KBM-7 (cell line): ENCODE data around the gene FGGY.

Experiments used
- DNase-seq: peaks from one replicate; pipeline ENCODE4 v3.0.0-alpha.2; 2015
- in situ Hi-C: fragments of 300-500 bp; cut with MboI; formaldehyde crosslinking; loops from 2 replicates; pipeline ENCODE4 v1.14.3; 2020; ENCODE audit warnings: low sequenced_read_pairs, low pct_unique_long_range_greater_than_20kb, mixed read lengths

FGGY gene

DNA sequence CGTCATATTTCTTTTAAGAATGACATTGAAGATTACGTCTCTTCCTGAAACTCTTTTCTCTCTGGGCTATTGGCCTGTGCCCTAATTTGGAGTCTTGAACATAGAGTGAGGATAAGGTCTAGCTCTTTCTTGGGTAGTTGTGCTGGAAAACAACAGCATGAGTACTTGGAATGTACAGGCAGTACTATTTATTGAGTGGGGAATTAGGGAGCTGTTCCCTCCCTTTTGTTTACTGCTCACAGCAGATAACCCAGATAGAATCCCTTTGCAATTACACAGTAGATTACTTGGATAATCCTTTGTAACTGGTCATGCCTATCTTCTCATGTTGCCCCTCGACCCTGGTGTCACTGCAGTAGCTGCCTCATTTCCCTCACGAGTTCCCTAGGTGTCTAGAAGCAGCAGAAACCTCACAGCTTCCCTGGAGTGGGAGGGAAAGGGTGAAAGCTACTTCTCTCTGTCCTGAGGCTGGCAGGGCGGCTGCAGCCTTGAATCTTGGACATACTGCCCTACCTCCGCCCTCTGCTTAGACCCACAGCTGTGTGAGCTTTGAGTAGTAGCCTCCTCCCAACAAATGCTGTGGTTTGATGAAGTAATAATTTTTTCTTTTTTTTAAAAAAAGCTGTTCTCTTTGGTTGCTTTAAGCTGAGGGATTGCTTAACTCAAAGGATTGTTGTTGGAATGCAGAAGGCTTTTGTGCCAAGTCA is 70.6 kb downstream of the FGGY start:
- no peak for DNase-seq
- in situ Hi-C loops = no loop called here

- DNase-seq = no peak
- in situ Hi-C loops = no loop called here
These were observed 71.2 kb downstream of the FGGY start for GRCh38 chr1:59368008-59368670.

- in situ Hi-C loops = no loop called here
- DNase-seq = no peak
These were observed 78.7 kb downstream of the FGGY start for GRCh38 chr1:59375321-59376220.

GRCh38 chr1:59377350-59377904 is 80.5 kb downstream of the FGGY start:
- in situ Hi-C loops = no loop called here
- no peak for DNase-seq

- DNase-seq = no peak
- in situ Hi-C loops = no loop called here
These were observed 81.9 kb downstream of the FGGY start for GRCh38 chr1:59378621-59379370.

GRCh38 chr1:59379371-59379728 is 82.5 kb downstream of the FGGY start:
- in situ Hi-C loops = no loop called here
- no peak for DNase-seq

DNA sequence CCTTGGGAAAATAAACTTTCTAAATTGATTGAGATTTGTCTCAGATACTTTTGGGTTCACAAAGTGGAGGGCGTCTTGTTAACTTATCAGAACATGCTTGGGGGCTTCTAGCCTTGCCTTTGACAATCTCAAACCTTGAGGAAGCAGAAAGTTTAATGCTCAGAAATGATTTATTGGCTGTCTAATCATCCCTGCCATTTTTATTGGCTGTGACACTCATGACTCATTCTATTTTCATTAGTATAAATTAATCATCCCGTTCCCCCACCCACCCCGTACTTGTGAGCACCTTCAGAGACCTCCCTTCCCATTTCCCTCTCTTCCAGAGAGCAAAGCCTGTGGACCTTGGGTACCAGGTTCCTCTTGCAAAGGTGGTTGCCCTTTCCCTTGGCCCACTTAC is 87.1 kb downstream of the FGGY start:
- in situ Hi-C loops = no loop called here
- no peak for DNase-seq

- peak; percentile 26 for DNase-seq
- in situ Hi-C loops = no loop called here
These were observed 87.5 kb downstream of the FGGY start for GRCh38 chr1:59384443-59384842.

DNA sequence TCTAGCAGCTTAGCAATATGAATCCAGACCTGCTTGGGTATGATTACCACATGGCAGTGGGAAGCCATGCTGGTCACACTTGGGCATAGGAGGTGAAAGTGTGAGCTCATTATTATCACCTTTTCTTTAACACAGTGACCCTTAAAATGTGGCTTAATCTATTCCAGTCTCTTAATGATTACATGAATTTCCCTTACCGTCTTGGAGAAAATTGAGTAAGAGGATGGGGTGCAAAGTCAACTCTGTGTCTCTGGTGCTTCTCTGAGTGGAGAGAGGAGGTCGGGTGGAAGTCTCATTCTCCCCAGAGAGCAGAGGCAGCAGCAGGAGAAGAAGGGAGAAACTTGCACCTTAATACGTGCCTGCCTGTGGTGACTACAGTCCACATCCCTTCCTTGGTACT is 91.3 kb downstream of the FGGY start:
- in situ Hi-C loops = no loop called here
- DNase-seq = no peak

DNA sequence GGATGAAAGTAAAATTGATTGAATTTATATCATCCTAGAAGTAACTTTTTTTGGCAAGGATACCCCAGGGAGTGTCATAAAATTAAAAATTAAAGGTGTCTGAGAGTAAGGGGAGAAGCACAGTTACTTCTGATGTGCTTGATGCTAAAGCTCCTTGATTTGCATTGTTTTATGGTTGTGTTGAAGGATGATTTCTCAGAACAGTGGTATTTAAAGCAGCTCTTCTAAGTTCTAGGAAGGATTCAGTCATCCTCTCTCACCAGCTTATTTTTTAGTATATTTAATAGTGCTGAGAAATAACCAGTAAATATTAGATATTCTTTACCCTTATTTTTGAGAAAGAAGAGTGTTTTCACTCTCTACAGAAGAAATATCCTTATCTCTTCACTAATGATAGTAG is 93.0 kb downstream of the FGGY start:
- in situ Hi-C loops = no loop called here
- DNase-seq = no peak

GRCh38 chr1:59390307-59390706 is 93.4 kb downstream of the FGGY start:
- DNase-seq = no peak
- in situ Hi-C loops = no loop called here

GRCh38 chr1:59391212-59392179 is 94.6 kb downstream of the FGGY start:
- in situ Hi-C loops = no loop called here

GRCh38 chr1:59393211-59394180 is 96.6 kb downstream of the FGGY start:
- in situ Hi-C loops = no loop called here
- no peak for DNase-seq

More at GRCh38 chr1:59391212-59392179, 94.6 kb downstream of the FGGY start:
- DNase-seq = peak; percentile 32

GRCh38 chr1:59394706-59395425 is 98.0 kb downstream of the FGGY start:
- DNase-seq = no peak

DNA sequence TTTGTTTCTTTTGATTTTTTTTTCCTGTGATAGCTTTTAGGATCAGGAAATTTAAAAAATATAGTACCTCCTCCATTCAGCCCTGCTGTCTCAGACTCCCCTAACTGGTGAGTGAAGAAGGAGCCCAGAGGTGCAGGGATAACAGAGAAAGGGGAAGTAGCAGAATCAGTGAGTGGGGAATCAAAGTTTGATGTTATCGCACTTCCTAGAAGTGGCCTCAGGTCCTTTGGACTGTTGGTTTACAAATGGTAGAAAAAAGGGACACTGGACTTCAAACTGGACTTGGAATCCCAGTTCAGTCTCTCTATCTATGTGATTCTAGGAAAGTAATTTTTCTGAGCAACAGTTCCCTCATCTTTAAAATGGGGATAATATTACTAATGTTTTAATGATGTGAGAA is 99.5 kb downstream of the FGGY start:
- DNase-seq = peak; percentile 75
- in situ Hi-C loops = no loop called here

More at GRCh38 chr1:59394706-59395425, 98.0 kb downstream of the FGGY start:
- in situ Hi-C loops = no loop called here

DNA sequence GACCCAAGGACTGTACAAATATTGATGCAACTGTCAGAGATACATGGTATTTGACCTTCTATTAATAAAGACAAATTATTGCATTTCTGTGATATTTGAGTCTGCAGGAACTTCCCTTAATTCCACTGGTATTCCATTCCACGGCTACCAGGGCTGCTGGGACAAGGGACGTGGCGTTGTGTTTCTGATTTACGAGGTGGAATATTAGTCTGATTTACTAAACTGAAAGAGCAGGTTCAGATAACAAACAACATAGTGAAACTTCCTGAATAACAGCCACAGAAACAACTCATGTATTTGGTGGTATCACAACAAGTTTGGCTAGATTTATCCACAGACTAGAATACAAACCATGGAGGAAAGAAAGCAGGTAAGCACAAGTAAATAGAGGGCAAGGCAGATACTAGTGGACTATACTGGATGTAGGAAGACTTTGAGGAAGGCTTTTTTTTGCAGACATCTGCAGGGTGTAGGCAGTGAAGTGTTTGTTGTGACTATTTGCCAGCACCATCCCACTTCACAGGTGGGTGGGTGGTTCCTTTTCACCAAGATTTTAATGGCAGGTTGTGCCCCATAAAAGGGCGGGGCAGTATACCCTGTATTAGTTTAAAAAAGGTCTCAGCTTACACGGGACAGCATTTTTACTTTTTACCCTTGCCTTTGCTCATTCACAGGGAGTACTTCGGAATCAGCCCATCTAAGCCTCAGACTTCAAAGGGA is 100.4 kb downstream of the FGGY start:
- no peak for DNase-seq
- in situ Hi-C loops = no loop called here
